SK-N-DZ (cell line): ENCODE measurements around the gene HIP1.
"Not testable (repeated sequence)": the region's sequence is repeated elsewhere in the genome, so short reads cannot be mapped to it uniquely, and the experiment has no call there.

Experiments used
- DNase-seq: peaks from one replicate; pipeline ENCODE4 v3.0.0-alpha.2; 2015; ENCODE audit warnings: low spot score

HIP1 gene

GRCh38 chr7:75644589-75644988 is 94.2 kb downstream of the HIP1 start:
- DNase-seq: no peak

- DNase-seq: peak; percentile 57
Observed at GRCh38 chr7:75642810-75643486, 95.8 kb downstream of the HIP1 start.

GRCh38 chr7:75640201-75640600 is 98.5 kb downstream of the HIP1 start:
- no peak for DNase-seq

- DNase-seq: no peak
Observed at GRCh38 chr7:75639886-75640190, 98.9 kb downstream of the HIP1 start.

GRCh38 chr7:75639071-75639885 is 99.5 kb downstream of the HIP1 start:
- DNase-seq: peak; percentile 30

GRCh38 chr7:75638594-75639070 is 100.1 kb downstream of the HIP1 start:
- DNase-seq: peak; percentile 39

GRCh38 chr7:75637854-75638593 is 100.7 kb downstream of the HIP1 start:
- no peak for DNase-seq

GRCh38 chr7:75635036-75635435 is 103.7 kb downstream of the HIP1 start:
- peak; percentile 29 for DNase-seq

- DNase-seq: not testable (repeated sequence)
Observed at GRCh38 chr7:75632587-75632986, 106.2 kb downstream of the HIP1 start.

GRCh38 chr7:75631711-75632110 is 107.0 kb downstream of the HIP1 start:
- DNase-seq: no peak

GRCh38 chr7:75630549-75630948 is 108.2 kb downstream of the HIP1 start:
- DNase-seq: no peak

- no peak for DNase-seq
Observed at GRCh38 chr7:75629044-75629443, 109.7 kb downstream of the HIP1 start.

GRCh38 chr7:75628055-75628454 is 110.7 kb downstream of the HIP1 start:
- no peak for DNase-seq

- no peak for DNase-seq
Observed at GRCh38 chr7:75626954-75627353, 111.8 kb downstream of the HIP1 start.

GRCh38 chr7:75625868-75626267 is 112.9 kb downstream of the HIP1 start:
- DNase-seq: no peak

- no peak for DNase-seq
Observed at GRCh38 chr7:75624134-75624832, 114.5 kb downstream of the HIP1 start.

GRCh38 chr7:75623390-75624133 is 115.2 kb downstream of the HIP1 start:
- no peak for DNase-seq

- no peak for DNase-seq
Observed at GRCh38 chr7:75621124-75621523, 117.6 kb downstream of the HIP1 start.

- no peak for DNase-seq
Observed at GRCh38 chr7:75619636-75620035, 119.1 kb downstream of the HIP1 start.

- DNase-seq: no peak
Observed at GRCh38 chr7:75617634-75618234, 121.0 kb downstream of the HIP1 start.
